ENCODE measurements around the gene TIMM44.

Gene TIMM44

GRCh38 chr19:7933828-7934725 is 9.4 kb downstream of the TIMM44 start:
- no peak for ATAC-seq
- TF ChIP-seq ESRRG (CRISPR knock-in tag; IDR thresholded peaks at IDR 0.05) (no peak), BACH2 (CRISPR knock-in tag; IDR thresholded peaks at IDR 0.05; ENCODE audit: borderline replicate concordance) (no peak), ARNTL (CRISPR knock-in tag; IDR thresholded peaks at IDR 0.05; ENCODE audit: borderline replicate concordance, low read depth) (no peak), ISL1 (CRISPR knock-in tag; IDR thresholded peaks at IDR 0.05) (no peak), ZNF8 (CRISPR knock-in tag; IDR thresholded peaks at IDR 0.05) (no peak), ZNF565 (CRISPR knock-in tag; conservative IDR thresholded peaks at IDR 0.05; ENCODE audit: low read depth) (no peak), ZFP30 (CRISPR knock-in tag; IDR thresholded peaks at IDR 0.05) (no peak)

GRCh38 chr19:7933411-7933810 is 10.1 kb downstream of the TIMM44 start:
- TF ChIP-seq ISL1 (CRISPR knock-in tag; IDR thresholded peaks at IDR 0.05), result no peak
- no peak for TF ChIP-seq OSR1 (CRISPR knock-in tag; IDR thresholded peaks at IDR 0.05)
- no peak for TF ChIP-seq ZNF70 (CRISPR knock-in tag; IDR thresholded peaks at IDR 0.05)
- no peak for TF ChIP-seq ZNF565 (CRISPR knock-in tag; conservative IDR thresholded peaks at IDR 0.05; ENCODE audit: low read depth)
- TF ChIP-seq GLIS3 (CRISPR knock-in tag; IDR thresholded peaks at IDR 0.05), result no peak
- no peak for TF ChIP-seq ZC3H10 (CRISPR knock-in tag; IDR thresholded peaks at IDR 0.05)
- TF ChIP-seq ZNF8 (CRISPR knock-in tag; IDR thresholded peaks at IDR 0.05), result no peak
- no peak for TF ChIP-seq TOX (CRISPR knock-in tag; IDR thresholded peaks at IDR 0.05; ENCODE audit: borderline replicate concordance)
- ATAC-seq, result no peak

GRCh38 chr19:7932930-7933300 is 10.6 kb downstream of the TIMM44 start:
- TF ChIP-seq ARNTL (CRISPR knock-in tag; IDR thresholded peaks at IDR 0.05; ENCODE audit: borderline replicate concordance, low read depth) (no peak), CREB5 (CRISPR knock-in tag; IDR thresholded peaks at IDR 0.05; ENCODE audit: low read depth) (no peak), TSHZ2 (CRISPR knock-in tag; IDR thresholded peaks at IDR 0.05) (no peak), TCF4 (CRISPR knock-in tag; IDR thresholded peaks at IDR 0.05; ENCODE audit: borderline replicate concordance) (no peak), CSRNP3 (CRISPR knock-in tag; IDR thresholded peaks at IDR 0.05) (no peak), PATZ1 (CRISPR knock-in tag; IDR thresholded peaks at IDR 0.05; ENCODE audit: borderline replicate concordance) (no peak), ZNF565 (CRISPR knock-in tag; conservative IDR thresholded peaks at IDR 0.05; ENCODE audit: low read depth) (no peak), PPARA (CRISPR knock-in tag; IDR thresholded peaks at IDR 0.05; ENCODE audit: borderline replicate concordance) (no peak), OSR1 (CRISPR knock-in tag; IDR thresholded peaks at IDR 0.05) (no peak), ISL1 (CRISPR knock-in tag; IDR thresholded peaks at IDR 0.05) (no peak), ZC3H10 (CRISPR knock-in tag; IDR thresholded peaks at IDR 0.05) (no peak), SNAI2 (CRISPR knock-in tag; IDR thresholded peaks at IDR 0.05) (no peak), POU6F1 (CRISPR knock-in tag; IDR thresholded peaks at IDR 0.05; ENCODE audit: borderline replicate concordance, low read depth) (no peak), ZFP30 (CRISPR knock-in tag; IDR thresholded peaks at IDR 0.05) (no peak), BACH2 (CRISPR knock-in tag; IDR thresholded peaks at IDR 0.05; ENCODE audit: borderline replicate concordance) (no peak), RARB (CRISPR knock-in tag; IDR thresholded peaks at IDR 0.05) (no peak), ZNF8 (CRISPR knock-in tag; IDR thresholded peaks at IDR 0.05) (no peak), GLIS3 (CRISPR knock-in tag; IDR thresholded peaks at IDR 0.05) (no peak), ZNF70 (CRISPR knock-in tag; IDR thresholded peaks at IDR 0.05) (no peak)
- ATAC-seq, result no peak
